Measurements from ENCODE around the gene SERP1.

GRCh38 chr3:150509780-150510179 is 36.5 kb downstream of the SERP1 start:
- TF ChIP-seq CTCF (conservative IDR thresholded peaks at IDR 0.05) = no peak
- no peak for TF ChIP-seq ZFX (IDR thresholded peaks at IDR 0.05)
